ENCODE data around the gene SCNN1B. TPM values are rescaled to one million over a fixed set of nuclear protein-coding genes. Genes with fewer than 3 reads are reported as not detected.

Gene SCNN1B
- total and polyA plus RNA-seq, 2 of the 13 experiments (the other 11 are each of a cell fraction or from before 2014, with no cell fraction given), result not detected

DNA sequence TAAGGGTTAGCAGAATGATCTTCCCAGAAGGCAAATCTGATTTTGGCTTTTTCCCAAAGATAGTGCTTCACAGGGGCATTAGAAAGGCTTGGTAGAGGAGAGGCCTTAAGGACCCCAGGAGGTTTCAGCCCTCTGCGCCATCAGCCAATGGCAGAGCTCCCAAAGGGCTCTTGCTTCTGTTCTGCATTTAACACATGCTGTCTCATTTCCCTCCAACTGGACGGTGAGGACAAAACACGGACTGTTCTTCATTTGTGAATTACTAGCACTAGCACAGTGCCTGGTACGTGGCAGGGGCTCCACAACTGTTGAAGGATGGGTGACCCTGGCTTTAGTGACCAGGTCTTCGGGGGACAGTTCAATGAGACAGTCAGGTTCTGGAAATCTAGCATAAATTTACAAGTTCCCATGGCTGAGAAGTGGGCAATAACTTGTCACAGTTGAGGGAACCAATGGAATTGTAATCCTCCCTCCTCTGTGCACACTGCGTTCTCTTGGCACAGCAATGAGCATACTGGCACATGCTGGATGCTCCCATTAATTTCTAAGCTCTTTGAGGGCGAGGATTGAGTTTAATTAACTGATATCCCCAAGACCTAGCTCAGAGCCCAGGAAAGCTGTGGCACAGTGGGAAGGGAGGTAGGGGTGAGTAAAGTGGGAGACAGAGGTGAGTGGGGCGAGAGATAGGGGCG lies 105.5 kb downstream of the SCNN1B start:
- Histone ChIP-seq H2AFZ (ENCODE audit: low read length) (no peak overlapping the region), H3K79me2 (ENCODE audit: insufficient read depth, low read length) (no peaks in the 10 kb centered on the region), H4K20me1 (ENCODE audit: insufficient read depth, low read length) (no peaks in the 10 kb centered on the region), H3K9me3 (ENCODE audit: low read length) (no peaks in the 10 kb centered on the region), H3K27me3 (ENCODE audit: control insufficient read depth in 1 of 2, insufficient read depth in 2 of 2, low read length in 2 of 2) (no peaks in the 10 kb centered on the region), H3K9ac (ENCODE audit: insufficient read depth, low read depth, low read length) (no peak overlapping the region), H3K4me2 (ENCODE audit: low read depth, low read length) (no peak overlapping the region), H3K4me1 (ENCODE audit: insufficient read depth, low read length) (no peaks in the 10 kb centered on the region), H3K27ac (ENCODE audit: extremely low read length, insufficient read depth, low read length) (no peak overlapping the region), H3K36me3 (replicated peaks in 1 of 2; ENCODE audit: control insufficient read depth in 1 of 2, insufficient read depth in 2 of 2, low read length in 2 of 2) (peaks cover 32 to 71% of the 10 kb centered on the region in 2 experiments), H3K4me3 (replicated peaks in 1 of 3; ENCODE audit: insufficient read depth in 1 of 3, low read depth in 2 of 3, low read length in 3 of 3) (no peak overlapping the region)
- TF ChIP-seq NFIB (CRISPR knock-in tag; IDR thresholded peaks at IDR 0.05; ENCODE audit: borderline replicate concordance), result 0 out of 2 replicates have a peak, but pooled peaks have one; percentile 22
- no peak for TF ChIP-seq TMF1 (CRISPR knock-in tag; IDR thresholded peaks at IDR 0.05; ENCODE audit: low read depth)
- no peak for TF ChIP-seq KLF15 (CRISPR knock-in tag; IDR thresholded peaks at IDR 0.05; ENCODE audit: borderline replicate concordance)
- TF ChIP-seq ETS1 (CRISPR knock-in tag; IDR thresholded peaks at IDR 0.05), result no peak
- CTCF ChIA-PET (ENCODE audit: low intra/inter-chr PET ratio, low total read pairs), result no interaction called here
- no TSS peak for BruUV-seq (replicated peaks)
- ATAC-seq, result no peak
- 97% methylated on average over 9 of the region's 9 CpGs for WGBS (ENCODE audit: low lambda C conversion rate)
- DNase-seq (ENCODE audit: low spot score), result no peak
- POLR2A ChIA-PET, result no interaction called here
- intact Hi-C loops (cut with micrococcal nuclease; ENCODE audit: unreplicated experiment), result no loop called here
- in situ Hi-C loops (cut with HindIII; ENCODE audit: extremely low pct_ligation_motif_present, low pct_unique_long_range_greater_than_20kb), result no loop called here
- FAIRE-seq, result no peak

DNA sequence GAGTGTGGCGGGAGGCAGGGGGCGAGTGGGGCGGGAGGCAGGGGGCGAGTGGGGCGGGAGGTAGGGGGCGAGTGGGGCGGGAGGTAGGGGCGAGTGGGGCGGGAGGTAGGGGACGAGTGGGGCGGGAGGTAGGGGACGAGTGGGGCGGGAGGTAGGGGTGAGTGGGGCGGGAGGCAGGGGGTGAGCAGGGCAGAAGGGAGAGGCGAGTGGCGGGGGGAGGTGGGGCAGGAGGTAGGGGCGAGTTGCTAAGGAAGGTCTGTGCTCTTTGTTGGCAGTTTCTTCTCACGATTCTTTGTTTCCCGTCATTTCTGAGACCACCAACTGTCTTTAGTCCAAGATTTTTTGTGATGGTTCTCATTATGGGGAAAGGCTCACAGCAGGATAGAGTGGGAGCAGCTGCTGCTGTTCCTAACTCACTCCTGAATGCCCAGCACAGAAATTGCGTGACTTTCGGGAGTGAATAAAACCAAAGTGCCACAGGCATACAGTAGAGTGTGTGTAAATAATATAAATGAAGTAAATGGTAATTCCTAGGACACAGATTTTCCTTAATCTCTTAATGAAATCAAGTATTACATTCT lies 106.2 kb downstream of the SCNN1B start:
- no peak overlapping the region for H3K27ac ChIP-seq (ENCODE audit: extremely low read length, insufficient read depth, low read length)
- ChIA-PET POLR2A (no interaction called here), CTCF (ENCODE audit: low intra/inter-chr PET ratio, low total read pairs) (no interaction called here)
- no peak overlapping the region for H2AFZ ChIP-seq (ENCODE audit: low read length)
- no peaks in the 10 kb centered on the region for H4K20me1 ChIP-seq (ENCODE audit: insufficient read depth, low read length)
- no TSS peak for BruUV-seq (replicated peaks)
- H3K36me3 ChIP-seq (replicated peaks in 1 of 2; ENCODE audit: control insufficient read depth in 1 of 2, insufficient read depth in 2 of 2, low read length in 2 of 2), result peaks cover 29 to 67% of the 10 kb centered on the region in 2 experiments
- 95% methylated on average over 21 of the region's 21 CpGs for WGBS (ENCODE audit: low lambda C conversion rate)
- no peak overlapping the region for H3K9ac ChIP-seq (ENCODE audit: insufficient read depth, low read depth, low read length)
- H3K27me3 ChIP-seq (ENCODE audit: control insufficient read depth in 1 of 2, insufficient read depth in 2 of 2, low read length in 2 of 2), result no peaks in the 10 kb centered on the region
- no peaks in the 10 kb centered on the region for H3K9me3 ChIP-seq (ENCODE audit: low read length)
- H3K79me2 ChIP-seq (ENCODE audit: insufficient read depth, low read length), result no peaks in the 10 kb centered on the region
- in situ Hi-C loops (cut with HindIII; ENCODE audit: extremely low pct_ligation_motif_present, low pct_unique_long_range_greater_than_20kb), result no loop called here
- ATAC-seq (no peak), DNase-seq (ENCODE audit: low spot score) (no peak), FAIRE-seq (no peak)
- no peak overlapping the region for H3K4me2 ChIP-seq (ENCODE audit: low read depth, low read length)
- no peak overlapping the region for H3K4me3 ChIP-seq (replicated peaks in 1 of 3; ENCODE audit: insufficient read depth in 1 of 3, low read depth in 2 of 3, low read length in 3 of 3)
- TF ChIP-seq TSC22D2 (CRISPR knock-in tag; IDR thresholded peaks at IDR 0.05; ENCODE audit: borderline replicate concordance) (no peak), HNRNPK (IDR thresholded peaks at IDR 0.05; ENCODE audit: low read depth, low read length, poor library complexity, severe bottlenecking) (peak; percentile 15)
- intact Hi-C loops (cut with micrococcal nuclease; ENCODE audit: unreplicated experiment), result no loop called here
- no peaks in the 10 kb centered on the region for H3K4me1 ChIP-seq (ENCODE audit: insufficient read depth, low read length)

All from HepG2 (cell line).